Mesenchymal stem cell (in vitro differentiated cells and primary cell): ENCODE results near the gene RSL24D1.

Experiments used
- DNase-seq: peaks from one replicate; pipeline ENCODE4 v3.0.0-alpha.2; 2013
- H2AFZ ChIP-seq: one replicate; pipeline ENCODE4 v1.6.1; 2013; ENCODE audit warnings: low read depth, mild to moderate bottlenecking, control low read depth, inconsistent platforms, low read length, moderate library complexity
- H2AK5ac ChIP-seq: 2 replicates; pipeline ENCODE4 v1.6.1; 2013; ENCODE audit warnings: low read length, moderate library complexity, mild to moderate bottlenecking, inconsistent platforms; ENCODE audit not compliant: severe bottlenecking
- H2BK120ac ChIP-seq: one replicate; pipeline ENCODE4 v1.6.1; 2013; ENCODE audit warnings: low read depth, mild to moderate bottlenecking, inconsistent platforms, low read length, moderate library complexity
- H2BK12ac ChIP-seq, 2 experiments: one replicate each; pipeline ENCODE4 v1.6.1; 2013; ENCODE audit warnings: inconsistent platforms in 2 of 2, low read length in 2 of 2, mild to moderate bottlenecking in 2 of 2, moderate library complexity in 2 of 2, control low read depth in 1 of 2
- H2BK15ac ChIP-seq: one replicate; pipeline ENCODE4 v1.6.1; 2013; ENCODE audit warnings: mild to moderate bottlenecking, low read depth, inconsistent platforms; ENCODE audit not compliant: poor library complexity, severe bottlenecking
- H2BK5ac ChIP-seq: 2 replicates; pipeline ENCODE4 v1.6.1; 2013; ENCODE audit warnings: low read depth, mild to moderate bottlenecking, low read length, control low read depth, inconsistent platforms; ENCODE audit not compliant: poor library complexity, severe bottlenecking
- H3K14ac ChIP-seq, 2 experiments: one replicate each; pipeline ENCODE4 v1.6.1; 2013; ENCODE audit warnings: inconsistent platforms in 2 of 2, low read length in 2 of 2, control low read depth in 1 of 2, mild to moderate bottlenecking in 1 of 2, moderate library complexity in 1 of 2
- H3K18ac ChIP-seq, 2 experiments: one replicate each; pipeline ENCODE4 v1.6.1; 2013; ENCODE audit warnings: inconsistent platforms in 2 of 2, low read length in 2 of 2, control low read depth in 1 of 2, low read depth in 1 of 2, mild to moderate bottlenecking in 1 of 2
- H3K23ac ChIP-seq, 2 experiments: one replicate each; pipeline ENCODE4 v1.6.1; 2013; ENCODE audit warnings: inconsistent platforms in 2 of 2, low read length in 2 of 2, mild to moderate bottlenecking in 2 of 2, moderate library complexity in 2 of 2, control low read depth in 1 of 2
- H3K27ac ChIP-seq: 2 replicates; pipeline ENCODE4 v1.5.1; 2013; ENCODE audit warnings: mild to moderate bottlenecking, moderate library complexity, low read length, control low read depth, inconsistent platforms; ENCODE audit not compliant: poor library complexity, severe bottlenecking
- H3K27me3 ChIP-seq, 2 experiments: 2 replicates each; pipeline versions ENCODE4 v1.6.1 to v1.7.0; 2013; ENCODE audit warnings: low read length in 2 of 2, mild to moderate bottlenecking in 2 of 2, moderate library complexity in 2 of 2, control low read depth in 1 of 2, inconsistent platforms in 1 of 2; ENCODE audit not compliant: control insufficient read depth in 1 of 2, insufficient read depth in 1 of 2
- H3K36me3 ChIP-seq, 2 experiments: 2 replicates each; pipeline versions ENCODE4 v1.6.1 to v1.7.0; 2013; ENCODE audit warnings: low read length in 2 of 2, control low read depth in 1 of 2, inconsistent platforms in 1 of 2, low read depth in 1 of 2, mild to moderate bottlenecking in 1 of 2; ENCODE audit not compliant: insufficient read depth in 2 of 2, control insufficient read depth in 1 of 2
- H3K4ac ChIP-seq, 2 experiments: one replicate each; pipeline ENCODE4 v1.6.1; 2013; ENCODE audit warnings: inconsistent platforms in 2 of 2, low read length in 2 of 2, mild to moderate bottlenecking in 2 of 2, moderate library complexity in 2 of 2, control low read depth in 1 of 2, low read depth in 1 of 2
- H3K4me1 ChIP-seq: 2 replicates; pipeline ENCODE4 v1.6.1; 2013; ENCODE audit warnings: low read depth, low read length, control low read depth; ENCODE audit not compliant: control insufficient read depth, insufficient read depth
- H3K4me2 ChIP-seq: 2 replicates; pipeline ENCODE4 v1.6.1; 2013; ENCODE audit warnings: low read length, mild to moderate bottlenecking, inconsistent platforms; ENCODE audit not compliant: poor library complexity, severe bottlenecking
- H3K4me3 ChIP-seq, 2 experiments: 2 replicates each; pipeline versions ENCODE4 v1.5.1 to v1.7.0; 2013; ENCODE audit warnings: low read length in 2 of 2, mild to moderate bottlenecking in 2 of 2, control low read depth in 1 of 2, low read depth in 1 of 2; ENCODE audit not compliant: insufficient read depth in 1 of 2
- H3K79me1 ChIP-seq: replicated peaks from 2 replicates; pipeline ENCODE4 v1.6.1; 2013; ENCODE audit warnings: mild to moderate bottlenecking, control low read depth, low read length, inconsistent platforms; ENCODE audit not compliant: poor library complexity, severe bottlenecking
- H3K9ac ChIP-seq: 2 replicates; pipeline ENCODE4 v1.7.0; 2013; ENCODE audit warnings: mild to moderate bottlenecking, low read length, moderate library complexity
- H3K9me3 ChIP-seq: 2 replicates; pipeline ENCODE4 v1.7.0; 2013; ENCODE audit warnings: mild to moderate bottlenecking, low read length; ENCODE audit not compliant: control insufficient read depth
- H4K8ac ChIP-seq: one replicate; pipeline ENCODE4 v1.6.1; 2013; ENCODE audit warnings: inconsistent platforms, mild to moderate bottlenecking, low read length, moderate library complexity
- H4K91ac ChIP-seq: one replicate; pipeline ENCODE4 v1.6.1; 2013; ENCODE audit warnings: mild to moderate bottlenecking, low read length, inconsistent platforms
- WGBS: methylation state at CpG from one replicate; pipeline ENCODE4 v1.1.7; 2013; ENCODE audit warnings: mixed read lengths; 5-methylcytosine and 5-hydroxymethylcytosine counted together

The RSL24D1 gene

GRCh38 chr15:55240125-55240760, 43.5 kb upstream of the RSL24D1 start:
- Histone ChIP-seq H3K4me1 (no peaks in the 10 kb centered on the region), H2AK5ac (no peak overlapping the region), H3K79me1 (peaks cover 5% of the 10 kb centered on the region), H3K14ac (peak overlapping the region in 1 of 2 experiments; percentile 20), H2AFZ (no peak overlapping the region), H2BK5ac (no peak overlapping the region), H3K4me3 (no peak overlapping the region), H2BK15ac (no peak overlapping the region), H3K9ac (no peak overlapping the region), H2BK12ac (no peak overlapping the region), H4K91ac (no peak overlapping the region), H3K9me3 (no peaks in the 10 kb centered on the region), H3K27me3 (no peaks in the 10 kb centered on the region), H3K4me2 (no peak overlapping the region), H3K23ac (no peak overlapping the region), H2BK120ac (no peak overlapping the region), H3K36me3 (no peaks in the 10 kb centered on the region), H3K27ac (no peak overlapping the region), H4K8ac (no peak overlapping the region), H3K18ac (no peak overlapping the region), H3K4ac (no peak overlapping the region)
- DNase-seq = no peak
- WGBS = 92% methylated on average over 3 of the region's 3 CpGs

- Histone ChIP-seq H4K91ac (no peak overlapping the region), H2BK120ac (peak overlapping the region; percentile 49), H3K4me1 (no peaks in the 10 kb centered on the region), H3K79me1 (peaks cover 5% of the 10 kb centered on the region), H3K4me2 (no peak overlapping the region), H3K36me3 (peaks cover 0 to 2% of the 10 kb centered on the region in 2 experiments), H4K8ac (no peak overlapping the region), H2BK12ac (no peak overlapping the region), H3K9ac (no peak overlapping the region), H3K4me3 (no peak overlapping the region), H2AFZ (no peak overlapping the region), H3K4ac (no peak overlapping the region), H3K9me3 (no peaks in the 10 kb centered on the region), H3K23ac (no peak overlapping the region), H3K27ac (no peak overlapping the region), H3K27me3 (no peaks in the 10 kb centered on the region), H2BK5ac (no peak overlapping the region), H2BK15ac (no peak overlapping the region), H3K18ac (no peak overlapping the region), H2AK5ac (no peak overlapping the region), H3K14ac (no peak overlapping the region)
- no peak for DNase-seq
- WGBS = 96% methylated on average over 3 of the region's 5 CpGs
These were observed 42.8 kb upstream of the RSL24D1 start for GRCh38 chr15:55239440-55240124.

- H3K4me3 ChIP-seq = no peak overlapping the region
- H2BK15ac ChIP-seq = no peak overlapping the region
- peaks cover 2% of the 10 kb centered on the region for H3K79me1 ChIP-seq
- H3K18ac ChIP-seq = no peak overlapping the region
- H3K9ac ChIP-seq = no peak overlapping the region
- no peak overlapping the region for H2BK5ac ChIP-seq
- no peaks in the 10 kb centered on the region for H3K9me3 ChIP-seq
- H2AFZ ChIP-seq = no peak overlapping the region
- no peak overlapping the region for H2BK12ac ChIP-seq
- no peak overlapping the region for H4K91ac ChIP-seq
- no peak overlapping the region for H3K14ac ChIP-seq
- no peak overlapping the region for H3K4ac ChIP-seq
- no CpG with 5 or more reads among the region's 2 CpGs for WGBS
- H3K4me1 ChIP-seq = no peaks in the 10 kb centered on the region
- no peak overlapping the region for H2BK120ac ChIP-seq
- no peak overlapping the region for H3K27ac ChIP-seq
- no peak overlapping the region for H3K4me2 ChIP-seq
- no peak for DNase-seq
- peaks cover 0 to 7% of the 10 kb centered on the region in 2 experiments for H3K36me3 ChIP-seq
- no peak overlapping the region for H3K23ac ChIP-seq
- no peak overlapping the region for H4K8ac ChIP-seq
- no peaks in the 10 kb centered on the region for H3K27me3 ChIP-seq
- H2AK5ac ChIP-seq = no peak overlapping the region
These were observed 42.1 kb upstream of the RSL24D1 start for GRCh38 chr15:55238877-55239276.

GRCh38 chr15:55237219-55238130, 40.7 kb upstream of the RSL24D1 start:
- H2BK15ac ChIP-seq = no peak overlapping the region
- DNase-seq = no peak
- H3K27me3 ChIP-seq = no peaks in the 10 kb centered on the region
- no peak overlapping the region for H3K4me3 ChIP-seq
- peak overlapping the region in 1 of 2 experiments; percentile 12 for H3K18ac ChIP-seq
- H3K27ac ChIP-seq = no peak overlapping the region
- WGBS = 100% methylated on average over 3 of the region's 6 CpGs
- H3K9me3 ChIP-seq = no peaks in the 10 kb centered on the region
- H2AK5ac ChIP-seq = no peak overlapping the region
- no peak overlapping the region for H4K91ac ChIP-seq
- H3K14ac ChIP-seq = no peak overlapping the region
- peaks cover 0 to 12% of the 10 kb centered on the region in 2 experiments for H3K36me3 ChIP-seq
- no peak overlapping the region for H3K9ac ChIP-seq
- H3K23ac ChIP-seq = no peak overlapping the region
- H3K4me2 ChIP-seq = no peak overlapping the region
- no peak overlapping the region for H2BK120ac ChIP-seq
- peaks cover 2% of the 10 kb centered on the region for H3K79me1 ChIP-seq
- no peak overlapping the region for H2AFZ ChIP-seq
- no peaks in the 10 kb centered on the region for H3K4me1 ChIP-seq
- no peak overlapping the region for H2BK5ac ChIP-seq
- H3K4ac ChIP-seq = no peak overlapping the region
- no peak overlapping the region for H4K8ac ChIP-seq
- no peak overlapping the region for H2BK12ac ChIP-seq
